Astrocyte (in vitro differentiated cells and primary cell): ENCODE data around the gene KIF26B. TPM values are rescaled to one million over a fixed set of nuclear protein-coding genes. Genes with fewer than 3 reads are reported as not detected.

Experiments used
- DNase-seq: peaks from one replicate; pipeline ENCODE4 v3.0.0-alpha.2; 2010; ENCODE audit warnings: low read depth
- FAIRE-seq: peaks from 2 replicates; lab custom pipeline; 2011; peaks lifted over from hg19 to GRCh38; lab: Jason Lieb, UNC
- H2AFZ ChIP-seq: 2 replicates; pipeline ENCODE4 v1.6.0; 2012; ENCODE audit warnings: low read depth, low read length, inconsistent platforms
- H3K27ac ChIP-seq: 2 replicates; pipeline ENCODE4 v1.5.1; 2011; ENCODE audit warnings: low read depth, low read length, inconsistent platforms
- H3K27me3 ChIP-seq: 2 replicates; pipeline ENCODE4 v1.6.0; 2011; ENCODE audit warnings: low read length, inconsistent platforms; ENCODE audit not compliant: insufficient read depth
- H3K36me3 ChIP-seq: 2 replicates; pipeline ENCODE4 v1.5.1; 2011; ENCODE audit warnings: low read length, inconsistent platforms; ENCODE audit not compliant: insufficient read depth
- H3K4me1 ChIP-seq: 2 replicates; pipeline ENCODE4 v1.5.1; 2011; ENCODE audit warnings: low read length, inconsistent platforms; ENCODE audit not compliant: insufficient read depth
- H3K4me2 ChIP-seq: 2 replicates; pipeline ENCODE4 v1.6.0; 2012; ENCODE audit warnings: low read length, inconsistent platforms
- H3K4me3 ChIP-seq: 2 replicates; pipeline ENCODE4 v1.5.1; 2011; ENCODE audit warnings: low read depth, mild to moderate bottlenecking, low read length, inconsistent platforms; ENCODE audit not compliant: insufficient read depth
- H3K79me2 ChIP-seq: 2 replicates; pipeline ENCODE4 v1.6.0; 2012; ENCODE audit warnings: mild to moderate bottlenecking, low read length, inconsistent platforms; ENCODE audit not compliant: insufficient read depth
- H3K9ac ChIP-seq: 2 replicates; pipeline ENCODE4 v1.6.0; 2012; ENCODE audit warnings: mild to moderate bottlenecking, low read length, inconsistent platforms
- H3K9me3 ChIP-seq: 2 replicates; pipeline ENCODE4 v1.5.1; 2012; ENCODE audit warnings: low read depth, mild to moderate bottlenecking, low read length, inconsistent platforms; ENCODE audit not compliant: insufficient read depth
- H4K20me1 ChIP-seq: 2 replicates; pipeline ENCODE4 v1.6.0; 2012; ENCODE audit warnings: low read length, inconsistent platforms; ENCODE audit not compliant: insufficient read depth
- H3K27ac Mint-ChIP-seq: one replicate; pipeline ENCODE4 v1.8.0; 2021; ENCODE audit warnings: mild to moderate bottlenecking, mixed read lengths; ENCODE audit not compliant: unreplicated experiment
- H3K27me3 Mint-ChIP-seq: one replicate; pipeline ENCODE4 v1.8.0; 2021; ENCODE audit warnings: low read depth, mixed read lengths; ENCODE audit not compliant: unreplicated experiment
- H3K36me3 Mint-ChIP-seq: one replicate; pipeline ENCODE4 v1.8.0; 2021; ENCODE audit warnings: low read depth, mixed read lengths; ENCODE audit not compliant: unreplicated experiment
- H3K4me1 Mint-ChIP-seq: one replicate; pipeline ENCODE4 v1.8.0; 2021; ENCODE audit warnings: low read depth, mixed read lengths; ENCODE audit not compliant: unreplicated experiment
- H3K4me3 Mint-ChIP-seq: one replicate; pipeline ENCODE4 v1.8.0; 2021; ENCODE audit warnings: mild to moderate bottlenecking, moderate library complexity, mixed read lengths; ENCODE audit not compliant: unreplicated experiment
- H3K9me3 Mint-ChIP-seq: one replicate; pipeline ENCODE4 v1.8.0; 2021; ENCODE audit warnings: mild to moderate bottlenecking, mixed read lengths; ENCODE audit not compliant: unreplicated experiment
- CTCF ChIP-seq: IDR thresholded peaks from 2 replicates; pipeline ENCODE4 v1.5.1; 2011; ENCODE audit warnings: low read depth, mild to moderate bottlenecking, inconsistent platforms, low read length, moderate library complexity; ENCODE audit not compliant: insufficient read depth
- EZH2 ChIP-seq: IDR thresholded peaks from 2 replicates; pipeline ENCODE4 v1.6.1; 2012; ENCODE audit warnings: mild to moderate bottlenecking, low read length, inconsistent platforms; ENCODE audit not compliant: insufficient read depth
- total RNA-seq: library from RNA; stranded (reverse); gene quantifications from 2 replicates; pipeline ENCODE4 v1.2.1, GENCODE V29; 2021

Gene KIF26B
- total RNA-seq, 1 donor from 2014 or later = 6.8 TPM

DNA sequence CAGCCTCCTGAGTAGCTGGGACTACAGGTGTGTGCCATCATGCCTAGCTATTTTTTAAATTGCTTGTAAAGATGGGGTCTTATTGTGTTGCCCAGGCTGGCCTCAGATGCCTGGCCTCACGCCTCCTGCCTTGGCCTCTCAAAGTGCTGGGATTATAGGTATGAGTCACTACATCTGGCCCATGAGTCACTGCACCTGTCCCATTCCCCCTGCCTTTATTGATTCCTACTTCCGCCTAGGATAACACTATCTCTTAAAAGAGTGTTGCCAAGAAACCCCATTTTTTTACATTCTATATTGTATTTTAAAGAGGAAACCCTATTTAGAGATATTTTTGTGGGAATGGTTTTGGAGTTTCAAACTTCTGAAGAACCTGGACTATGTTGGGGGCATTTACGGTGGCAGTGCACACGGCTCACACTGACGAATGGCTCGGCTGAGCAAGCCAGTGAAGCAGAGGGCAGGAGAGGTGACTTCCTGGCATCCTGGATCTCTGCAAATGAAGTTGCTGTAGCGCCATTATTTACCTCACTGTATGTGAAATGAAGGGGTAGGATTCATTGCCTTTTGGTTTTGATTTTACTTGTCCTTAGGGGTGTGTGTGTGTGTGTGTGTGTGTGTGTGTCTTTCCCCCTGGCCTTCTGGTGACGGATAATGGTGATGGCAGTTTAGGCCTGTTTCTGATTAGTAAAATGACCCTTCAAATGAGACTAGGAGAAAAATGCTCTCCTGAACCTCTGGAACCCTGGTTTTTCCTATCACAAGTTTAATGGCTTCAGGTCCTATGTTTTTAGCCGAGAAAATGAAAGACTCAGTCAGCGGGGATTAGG is 22.5 kb downstream of the KIF26B start:
- Mint-ChIP-seq H3K4me3 (no peak overlapping the region), H3K4me1 (peaks cover 21% of the 10 kb centered on the region), H3K9me3 (peaks cover 6% of the 10 kb centered on the region), H3K27me3 (peaks cover 4% of the 10 kb centered on the region), H3K27ac (no peak overlapping the region), H3K36me3 (peaks cover 21% of the 10 kb centered on the region)
- no peak overlapping the region for H2AFZ ChIP-seq
- peaks cover 58% of the 10 kb centered on the region for H4K20me1 ChIP-seq
- no peak overlapping the region for H3K4me2 ChIP-seq
- no peaks in the 10 kb centered on the region for H3K36me3 ChIP-seq
- FAIRE-seq (no peak), DNase-seq (no peak)
- H3K79me2 ChIP-seq = no peaks in the 10 kb centered on the region
- H3K4me1 ChIP-seq = no peaks in the 10 kb centered on the region
- H3K4me3 ChIP-seq = no peak overlapping the region
- H3K27ac ChIP-seq = no peak overlapping the region
- H3K27me3 ChIP-seq = no peaks in the 10 kb centered on the region
- no peaks in the 10 kb centered on the region for H3K9me3 ChIP-seq
- no peak for TF ChIP-seq EZH2
- no peak overlapping the region for H3K9ac ChIP-seq

GRCh38 chr1:245179706-245180105 is 24.9 kb downstream of the KIF26B start:
- Mint-ChIP-seq H3K4me3 (no peak overlapping the region), H3K27me3 (peaks cover 3% of the 10 kb centered on the region), H3K9me3 (no peaks in the 10 kb centered on the region), H3K27ac (no peak overlapping the region), H3K4me1 (peaks cover 21% of the 10 kb centered on the region), H3K36me3 (peaks cover 10% of the 10 kb centered on the region)
- Histone ChIP-seq H3K36me3 (no peaks in the 10 kb centered on the region), H4K20me1 (peaks cover 68% of the 10 kb centered on the region), H3K27ac (no peak overlapping the region), H3K79me2 (peaks cover 4% of the 10 kb centered on the region), H3K9me3 (no peaks in the 10 kb centered on the region), H3K9ac (no peak overlapping the region), H3K27me3 (no peaks in the 10 kb centered on the region), H2AFZ (no peak overlapping the region), H3K4me2 (no peak overlapping the region), H3K4me1 (no peaks in the 10 kb centered on the region), H3K4me3 (no peak overlapping the region)
- TF ChIP-seq CTCF (no peak), EZH2 (no peak)
- FAIRE-seq (no peak), DNase-seq (no peak)

GRCh38 chr1:245180496-245181157 is 25.8 kb downstream of the KIF26B start:
- Histone ChIP-seq H3K36me3 (no peaks in the 10 kb centered on the region), H3K27ac (no peak overlapping the region), H3K4me1 (no peaks in the 10 kb centered on the region), H3K4me2 (no peak overlapping the region), H2AFZ (no peak overlapping the region), H3K4me3 (no peak overlapping the region), H3K27me3 (no peaks in the 10 kb centered on the region), H3K79me2 (peaks cover 4% of the 10 kb centered on the region), H3K9me3 (no peaks in the 10 kb centered on the region), H3K9ac (no peak overlapping the region), H4K20me1 (peaks cover 71% of the 10 kb centered on the region)
- Mint-ChIP-seq H3K36me3 (peaks cover 7% of the 10 kb centered on the region), H3K4me1 (peaks cover 21% of the 10 kb centered on the region), H3K27me3 (peaks cover 3% of the 10 kb centered on the region), H3K27ac (peak overlapping the region; percentile 44), H3K9me3 (no peaks in the 10 kb centered on the region), H3K4me3 (peak overlapping the region; percentile 52)
- DNase-seq (peak; percentile 35), FAIRE-seq (no peak)
- TF ChIP-seq EZH2 (no peak), CTCF (no peak)
